PFSK-1 (cell line): ENCODE measurements around the gene TAGLN.

Source experiments
- FOXP2 ChIP-seq: optimal IDR thresholded peaks from 2 replicates; pipeline ENCODE3; 2011; ENCODE audit warnings: borderline replicate concordance, control low read depth, inconsistent platforms; ENCODE audit not compliant: insufficient read depth; ENCODE audit errors: extremely low read length, extremely low read depth
- POLR2AphosphoS5 ChIP-seq: IDR thresholded peaks from 2 replicates; pipeline ENCODE4 v1.6.1; 2012; ENCODE audit warnings: low read depth, mild to moderate bottlenecking, control low read depth, low read length, moderate library complexity
- REST ChIP-seq, 2 experiments: IDR thresholded peaks; 2 replicates each; pipeline versions ENCODE4 v1.6.1 to v1.8.0; 2011 to 2012; ENCODE audit warnings: low read depth in 2 of 2, low read length in 2 of 2, control low read depth in 1 of 2, inconsistent platforms in 1 of 2, mild to moderate bottlenecking in 1 of 2, moderate library complexity in 1 of 2; ENCODE audit not compliant: insufficient read depth in 1 of 2
- SIN3A ChIP-seq: IDR thresholded peaks from 2 replicates; pipeline ENCODE4 v1.6.1; 2012; ENCODE audit warnings: mild to moderate bottlenecking, low read length, moderate library complexity, borderline replicate concordance; ENCODE audit not compliant: insufficient read depth
- TAF1 ChIP-seq: IDR thresholded peaks from 2 replicates; pipeline ENCODE4 v1.6.1; 2012; ENCODE audit warnings: low read length, control low read depth, borderline replicate concordance; ENCODE audit not compliant: insufficient read depth

TAGLN gene

GRCh38 chr11:117200813-117201657, 1.9 kb downstream of the TAGLN start:
- TF ChIP-seq TAF1 (no peak), REST (IDR thresholded peaks at IDR 0.05; ENCODE audit: insufficient read depth in 1 of 2, low read depth in 2 of 2, low read length in 2 of 2) (no peak), POLR2AphosphoS5 (no peak), SIN3A (no peak), FOXP2 (no peak)

GRCh38 chr11:117201658-117202305, 2.6 kb downstream of the TAGLN start:
- TF ChIP-seq FOXP2 (no peak), TAF1 (no peak), POLR2AphosphoS5 (no peak)

- TF ChIP-seq TAF1 (no peak), FOXP2 (no peak), POLR2AphosphoS5 (no peak), SIN3A (no peak), REST (IDR thresholded peaks at IDR 0.05; ENCODE audit: insufficient read depth in 1 of 2, low read depth in 2 of 2, low read length in 2 of 2) (no peak)
Observed at GRCh38 chr11:117202386-117203068, 3.4 kb downstream of the TAGLN start.

- no peak for TF ChIP-seq SIN3A
- no peak for TF ChIP-seq FOXP2
- no peak for TF ChIP-seq REST (IDR thresholded peaks at IDR 0.05; ENCODE audit: insufficient read depth in 1 of 2, low read depth in 2 of 2, low read length in 2 of 2)
- no peak for TF ChIP-seq TAF1
- no peak for TF ChIP-seq POLR2AphosphoS5
Observed at GRCh38 chr11:117203069-117203407, 3.9 kb downstream of the TAGLN start.

- TF ChIP-seq FOXP2 (no peak), SIN3A (no peak), REST (IDR thresholded peaks at IDR 0.05; ENCODE audit: insufficient read depth in 1 of 2, low read depth in 2 of 2, low read length in 2 of 2) (no peak), POLR2AphosphoS5 (no peak), TAF1 (no peak)
Observed at GRCh38 chr11:117204283-117205080, 5.3 kb downstream of the TAGLN start.
